Omental fat pad (tissue), 4 donors: Measurements from ENCODE around the gene SPAG9. TPM values are rescaled to one million over a fixed set of nuclear protein-coding genes. Genes with fewer than 3 reads are reported as not detected.

ENCODE experiments used
- ATAC-seq: fragments of 150-250 bp; one replicate; pipeline ENCODE4 v1.9.1; 2016; ENCODE audit warnings: mild to moderate bottlenecking, moderate library complexity; ENCODE audit not compliant: low FRiP score
- DNase-seq: peaks from one replicate; pipeline ENCODE4 v3.0.0-alpha.2; 2019; ENCODE audit warnings: low spot score
- total RNA-seq, 4 donors: library from RNA; depleted of rRNA; stranded (reverse); fragments of >200 nt; gene quantifications; one replicate each; pipeline ENCODE4 v1.1.0, GENCODE V29; 2016
- TF ChIP-seq, protein P1 (sequence below), 3 donors: fragments of 450-650 bp; IDR thresholded peaks; one replicate each; pipeline ENCODE4 v1.5.1; 2016 to 2017; ENCODE audit warnings: antibody characterized with exemption in 3 of 3, mild to moderate bottlenecking in 3 of 3, moderate library complexity in 2 of 3

The SPAG9 gene
- total RNA-seq, 4 donors from 2014 or later: 117 to 197 (median 138) TPM

- peak; percentile 72 for ATAC-seq
- DNase-seq: peak; percentile 48
- TF ChIP-seq, protein P1, sequence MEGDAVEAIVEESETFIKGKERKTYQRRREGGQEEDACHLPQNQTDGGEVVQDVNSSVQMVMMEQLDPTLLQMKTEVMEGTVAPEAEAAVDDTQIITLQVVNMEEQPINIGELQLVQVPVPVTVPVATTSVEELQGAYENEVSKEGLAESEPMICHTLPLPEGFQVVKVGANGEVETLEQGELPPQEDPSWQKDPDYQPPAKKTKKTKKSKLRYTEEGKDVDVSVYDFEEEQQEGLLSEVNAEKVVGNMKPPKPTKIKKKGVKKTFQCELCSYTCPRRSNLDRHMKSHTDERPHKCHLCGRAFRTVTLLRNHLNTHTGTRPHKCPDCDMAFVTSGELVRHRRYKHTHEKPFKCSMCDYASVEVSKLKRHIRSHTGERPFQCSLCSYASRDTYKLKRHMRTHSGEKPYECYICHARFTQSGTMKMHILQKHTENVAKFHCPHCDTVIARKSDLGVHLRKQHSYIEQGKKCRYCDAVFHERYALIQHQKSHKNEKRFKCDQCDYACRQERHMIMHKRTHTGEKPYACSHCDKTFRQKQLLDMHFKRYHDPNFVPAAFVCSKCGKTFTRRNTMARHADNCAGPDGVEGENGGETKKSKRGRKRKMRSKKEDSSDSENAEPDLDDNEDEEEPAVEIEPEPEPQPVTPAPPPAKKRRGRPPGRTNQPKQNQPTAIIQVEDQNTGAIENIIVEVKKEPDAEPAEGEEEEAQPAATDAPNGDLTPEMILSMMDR (IDR thresholded peaks at IDR 0.05): no peak
Observed at GRCh38 chr17:50919321-50920040, 201.2 kb downstream of the SPAG9 start.

- DNase-seq (no peak), ATAC-seq (no peak)
- TF ChIP-seq, protein P1 (IDR thresholded peaks at IDR 0.05): no peak
Observed at GRCh38 chr17:50918933-50919296, 201.8 kb downstream of the SPAG9 start.

DNA sequence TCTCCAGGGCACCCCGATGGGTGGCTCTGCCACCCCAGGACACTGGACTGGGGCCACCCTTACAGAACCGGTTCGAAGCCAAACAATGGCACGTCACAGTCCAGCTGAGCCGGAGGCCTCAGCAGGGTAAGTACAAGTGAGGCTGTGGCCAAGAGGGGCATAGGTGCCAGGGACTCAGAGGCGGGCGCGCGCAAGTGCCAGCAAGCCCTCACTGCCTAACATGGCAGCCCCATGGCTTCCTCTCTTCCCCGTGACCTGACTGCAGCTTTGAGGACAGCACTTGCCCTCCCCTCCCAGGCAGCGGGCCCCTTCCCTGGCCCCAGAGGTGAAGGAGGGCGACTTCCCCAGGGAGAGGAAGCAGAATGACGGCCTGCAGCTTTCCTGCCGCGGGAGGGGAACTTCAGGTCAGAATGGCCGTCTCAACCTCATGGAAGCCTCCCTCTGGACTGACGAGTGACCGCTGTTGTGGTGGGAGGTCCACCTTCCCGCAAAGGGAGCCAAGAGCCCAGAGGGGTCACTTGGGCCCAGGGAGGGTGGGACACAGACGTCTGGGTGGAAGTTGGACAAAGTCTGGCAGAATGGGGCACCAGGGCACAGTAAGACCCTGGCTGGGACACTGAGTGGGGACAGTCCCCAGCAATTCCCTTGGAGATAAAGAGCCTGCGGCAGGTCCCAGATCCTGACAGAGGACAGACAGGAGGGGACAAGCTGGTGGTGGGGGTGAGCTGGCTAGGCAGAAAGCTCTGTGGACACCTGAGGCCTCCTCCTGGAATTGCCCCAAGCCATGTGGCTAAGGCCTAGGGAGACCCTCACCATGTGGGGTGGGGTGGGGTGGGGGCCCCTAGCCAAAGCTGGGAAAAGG is 202.4 kb downstream of the SPAG9 start:
- TF ChIP-seq, protein P1 (IDR thresholded peaks at IDR 0.05): no peak
- DNase-seq (no peak), ATAC-seq (no peak)

GRCh38 chr17:50917418-50917743 is 203.3 kb downstream of the SPAG9 start:
- TF ChIP-seq, protein P1 (IDR thresholded peaks at IDR 0.05): no peak
- DNase-seq (no peak), ATAC-seq (no peak)

- DNase-seq (no peak), ATAC-seq (no peak)
- TF ChIP-seq, protein P1 (IDR thresholded peaks at IDR 0.05): no peak
Observed at GRCh38 chr17:50916708-50917417, 203.8 kb downstream of the SPAG9 start.

DNA sequence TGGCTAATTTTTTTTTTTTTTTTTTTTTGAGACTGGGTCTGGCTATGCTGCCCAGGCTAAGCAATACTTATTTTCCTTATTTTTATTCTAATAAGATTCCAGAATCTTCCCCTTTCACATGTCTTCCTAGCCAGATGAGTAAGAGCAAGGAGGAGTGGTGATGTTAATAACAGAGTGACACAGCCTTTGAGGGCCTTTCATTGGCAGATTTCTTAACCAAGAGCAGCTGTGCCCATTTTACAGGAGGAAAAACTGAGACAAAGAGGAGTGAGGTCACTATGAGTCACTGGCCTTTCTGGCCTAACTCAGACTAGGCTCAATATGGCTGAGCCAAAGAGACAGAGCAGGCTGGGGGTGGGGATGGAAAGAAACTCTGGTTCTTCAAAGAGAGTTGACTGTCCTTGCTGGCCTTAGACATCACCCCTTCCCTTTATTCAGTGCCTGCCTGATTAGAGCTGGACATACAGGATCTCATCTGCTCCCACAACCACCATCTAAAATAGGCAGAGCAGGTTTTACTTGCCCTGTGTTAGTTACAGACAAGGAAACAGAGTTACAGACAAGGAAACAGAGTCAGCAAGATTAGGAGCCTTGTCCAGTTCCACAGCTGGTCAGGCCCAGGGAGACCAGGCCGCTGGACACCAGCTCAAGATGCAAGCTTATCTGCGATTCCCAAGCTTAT is 204.5 kb downstream of the SPAG9 start:
- DNase-seq (no peak), ATAC-seq (no peak)
- TF ChIP-seq, protein P1 (IDR thresholded peaks at IDR 0.05): no peak
